ENCODE data around the gene PARP9.

DNA sequence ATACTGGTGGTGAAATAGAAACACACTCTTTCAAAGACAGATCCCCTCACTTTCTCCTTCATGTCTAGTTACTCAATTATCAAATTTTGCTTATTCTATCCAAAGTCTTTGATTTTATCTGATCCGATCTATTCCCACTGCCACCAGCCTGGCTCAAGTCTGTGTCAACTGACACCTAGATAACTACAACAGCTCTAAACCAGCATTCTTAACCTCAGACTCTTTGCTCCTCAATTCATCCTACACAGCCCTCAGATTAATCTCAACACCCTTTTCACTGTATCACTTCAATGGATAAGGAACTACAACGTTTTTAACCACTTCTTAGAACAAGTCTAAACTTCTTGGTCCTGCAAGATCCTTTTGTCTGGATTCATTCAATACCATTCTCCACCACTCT lies 58.4 kb downstream of the PARP9 start:
- TF ChIP-seq, protein P1, sequence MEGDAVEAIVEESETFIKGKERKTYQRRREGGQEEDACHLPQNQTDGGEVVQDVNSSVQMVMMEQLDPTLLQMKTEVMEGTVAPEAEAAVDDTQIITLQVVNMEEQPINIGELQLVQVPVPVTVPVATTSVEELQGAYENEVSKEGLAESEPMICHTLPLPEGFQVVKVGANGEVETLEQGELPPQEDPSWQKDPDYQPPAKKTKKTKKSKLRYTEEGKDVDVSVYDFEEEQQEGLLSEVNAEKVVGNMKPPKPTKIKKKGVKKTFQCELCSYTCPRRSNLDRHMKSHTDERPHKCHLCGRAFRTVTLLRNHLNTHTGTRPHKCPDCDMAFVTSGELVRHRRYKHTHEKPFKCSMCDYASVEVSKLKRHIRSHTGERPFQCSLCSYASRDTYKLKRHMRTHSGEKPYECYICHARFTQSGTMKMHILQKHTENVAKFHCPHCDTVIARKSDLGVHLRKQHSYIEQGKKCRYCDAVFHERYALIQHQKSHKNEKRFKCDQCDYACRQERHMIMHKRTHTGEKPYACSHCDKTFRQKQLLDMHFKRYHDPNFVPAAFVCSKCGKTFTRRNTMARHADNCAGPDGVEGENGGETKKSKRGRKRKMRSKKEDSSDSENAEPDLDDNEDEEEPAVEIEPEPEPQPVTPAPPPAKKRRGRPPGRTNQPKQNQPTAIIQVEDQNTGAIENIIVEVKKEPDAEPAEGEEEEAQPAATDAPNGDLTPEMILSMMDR (IDR thresholded peaks at IDR 0.05): no peak
- no peak for TF ChIP-seq POLR2A (IDR thresholded peaks at IDR 0.05)
- TF ChIP-seq EP300 (IDR thresholded peaks at IDR 0.05; ENCODE audit: low read depth): no peak
